HL-60 (cell line): ENCODE results near the gene PHETA1.

Experiments used
- GABPA ChIP-seq: IDR thresholded peaks from 2 replicates; pipeline ENCODE4 v1.6.1; 2012; ENCODE audit warnings: low read depth
- POLR2AphosphoS5 ChIP-seq: IDR thresholded peaks from 2 replicates; pipeline ENCODE4 v1.6.1; 2012; ENCODE audit warnings: low read depth
- TF ChIP-seq, protein P1 (sequence below): IDR thresholded peaks from one replicate; pipeline ENCODE4 v1.5.1; 2011; ENCODE audit warnings: low read length, control low read depth, inconsistent platforms; ENCODE audit not compliant: insufficient read depth

DNA sequence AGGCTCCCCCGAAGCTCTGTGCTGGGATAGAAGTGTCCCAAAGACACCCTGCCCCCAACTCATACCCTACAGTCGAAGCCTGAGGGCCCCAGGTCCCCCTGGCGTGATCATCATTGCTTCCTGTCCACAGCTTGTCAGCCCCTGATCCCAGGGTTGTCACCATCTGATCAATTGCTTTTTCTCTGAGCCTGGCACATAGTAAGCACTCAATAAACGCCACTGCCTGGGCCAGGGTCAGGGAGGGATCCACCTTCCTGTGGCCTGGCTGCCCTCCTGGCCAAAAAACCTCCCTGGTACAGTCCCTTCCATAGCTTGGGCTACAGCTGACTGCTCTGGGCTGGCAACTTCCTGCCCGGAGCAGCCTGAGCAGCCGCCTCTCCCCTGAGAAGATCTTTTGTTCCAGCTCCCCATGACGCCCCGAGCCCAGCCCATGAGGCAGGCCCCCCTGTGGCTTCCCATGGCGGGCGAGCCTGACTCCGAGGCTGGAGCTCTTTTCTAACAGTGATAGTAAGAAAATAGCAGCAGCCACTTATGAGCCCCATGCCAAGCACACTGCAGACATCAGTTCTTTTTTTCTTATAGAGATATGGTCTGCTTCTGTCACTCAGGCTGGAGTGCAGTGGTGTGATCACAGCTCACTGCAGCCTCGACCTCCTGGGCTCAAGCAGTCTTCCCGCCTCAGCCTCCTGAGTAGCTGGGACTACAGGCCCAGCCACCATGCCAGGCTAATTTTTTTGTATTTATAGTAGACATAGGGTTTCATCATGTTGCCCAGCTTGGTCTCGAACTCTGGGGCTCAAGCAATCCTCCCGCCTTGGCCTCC is 43.3 kb upstream of the PHETA1 start:
- TF ChIP-seq POLR2AphosphoS5 (no peak), GABPA (no peak)
- TF ChIP-seq, protein P1, sequence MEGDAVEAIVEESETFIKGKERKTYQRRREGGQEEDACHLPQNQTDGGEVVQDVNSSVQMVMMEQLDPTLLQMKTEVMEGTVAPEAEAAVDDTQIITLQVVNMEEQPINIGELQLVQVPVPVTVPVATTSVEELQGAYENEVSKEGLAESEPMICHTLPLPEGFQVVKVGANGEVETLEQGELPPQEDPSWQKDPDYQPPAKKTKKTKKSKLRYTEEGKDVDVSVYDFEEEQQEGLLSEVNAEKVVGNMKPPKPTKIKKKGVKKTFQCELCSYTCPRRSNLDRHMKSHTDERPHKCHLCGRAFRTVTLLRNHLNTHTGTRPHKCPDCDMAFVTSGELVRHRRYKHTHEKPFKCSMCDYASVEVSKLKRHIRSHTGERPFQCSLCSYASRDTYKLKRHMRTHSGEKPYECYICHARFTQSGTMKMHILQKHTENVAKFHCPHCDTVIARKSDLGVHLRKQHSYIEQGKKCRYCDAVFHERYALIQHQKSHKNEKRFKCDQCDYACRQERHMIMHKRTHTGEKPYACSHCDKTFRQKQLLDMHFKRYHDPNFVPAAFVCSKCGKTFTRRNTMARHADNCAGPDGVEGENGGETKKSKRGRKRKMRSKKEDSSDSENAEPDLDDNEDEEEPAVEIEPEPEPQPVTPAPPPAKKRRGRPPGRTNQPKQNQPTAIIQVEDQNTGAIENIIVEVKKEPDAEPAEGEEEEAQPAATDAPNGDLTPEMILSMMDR: no peak
